ENCODE measurements around the gene ERN2.

- TF ChIP-seq EZH2 (IDR thresholded peaks at IDR 0.05; ENCODE audit: low read length, missing control alignments) (no peak), CTCF (conservative IDR thresholded peaks at IDR 0.05 in 1 of 2, IDR thresholded peaks at IDR 0.05 in 1 of 2; ENCODE audit: low read depth in 1 of 2, low read length in 2 of 2) (no peak)
Measured at GRCh38 chr16:23668873-23669272, 44.1 kb downstream of the ERN2 start.

Measured in fibroblast of lung (primary cell).